ENCODE measurements around the gene CBLC. TPM values are rescaled to one million over a fixed set of nuclear protein-coding genes. Genes with fewer than 3 reads are reported as not detected.

Gene CBLC
- total and polyA plus RNA-seq, 2 of the 4 experiments (the other 2 are of a cell fraction), result not detected

GRCh38 chr19:44812142-44812718 lies 34.5 kb downstream of the CBLC start:
- H2AK5ac ChIP-seq (ENCODE audit: low read depth, low read length), result no peak overlapping the region
- H4K5ac ChIP-seq (ENCODE audit: low read depth, low read length), result no peak overlapping the region
- no peak overlapping the region for H4K91ac ChIP-seq (ENCODE audit: insufficient read depth, low read depth, low read length)
- dilution Hi-C loops (cut with HindIII; ENCODE audit: low sequenced_read_pairs, unreplicated experiment) (no loop called here), intact Hi-C loops (cut with micrococcal nuclease) (no loop called here), in situ Hi-C loops (cut with MboI; ENCODE audit: low sequenced_read_pairs) (no loop called here)
- no peak overlapping the region for H3K56ac ChIP-seq (ENCODE audit: extremely low read depth, insufficient read depth, low read length)
- no peak overlapping the region for H2BK120ac ChIP-seq (ENCODE audit: low read depth, low read length)
- CTCF ChIA-PET, result no interaction called here
- POLR2A ChIA-PET (ENCODE audit: unreplicated experiment), result interaction anchor here (0.7 kb wide), 1 partner anchor 17 kb away, joined by 3 read pairs; no protein-coding TSS in a partner anchor
- no peak overlapping the region for H3K18ac ChIP-seq (ENCODE audit: low read depth, low read length)
- H2AK9ac ChIP-seq (replicated peaks; ENCODE audit: low read depth, low read length, poor library complexity), result no peak overlapping the region
- no peak for ATAC-seq (ENCODE audit: low read depth)
- H2AFZ ChIP-seq (replicated peaks; ENCODE audit: low read length, poor library complexity), result no peak overlapping the region
- no peak overlapping the region for H3K4ac ChIP-seq (ENCODE audit: low read depth, low read length)
- BruUV-seq (replicated peaks), result no TSS peak
- no peak for TF ChIP-seq CEBPB (IDR thresholded peaks at IDR 0.05; ENCODE audit: low read depth, low read length)
- TF ChIP-seq ELK1 (IDR thresholded peaks at IDR 0.05; ENCODE audit: borderline replicate concordance, low read depth, low read length), result no peak
- no peak for TF ChIP-seq RAD21 (IDR thresholded peaks at IDR 0.05; ENCODE audit: low read length)
- TF ChIP-seq RCOR1 (IDR thresholded peaks at IDR 0.05; ENCODE audit: insufficient replicate concordance, low read length), result no peak
- TF ChIP-seq POLR2A (IDR thresholded peaks at IDR 0.05; ENCODE audit: low read depth, low read length), result no peak
- no peak for TF ChIP-seq RFX5 (IDR thresholded peaks at IDR 0.05; ENCODE audit: low read depth, low read length)
- TF ChIP-seq SMC3 (IDR thresholded peaks at IDR 0.05; ENCODE audit: low read depth, low read length), result no peak
- TF ChIP-seq NFE2L2 (IDR thresholded peaks at IDR 0.05; ENCODE audit: low read depth, low read length), result no peak
- no peak for TF ChIP-seq MXI1 (IDR thresholded peaks at IDR 0.05; ENCODE audit: borderline replicate concordance, low read depth, low read length)
- no peak for TF ChIP-seq FOS (IDR thresholded peaks at IDR 0.05; ENCODE audit: low read depth, low read length)
- TF ChIP-seq BHLHE40 (IDR thresholded peaks at IDR 0.05; ENCODE audit: low read depth, low read length), result no peak
- no peak overlapping the region for H3K23ac ChIP-seq (ENCODE audit: low read depth, low read length)
- no peaks in the 10 kb centered on the region for H3K9me1 ChIP-seq (ENCODE audit: insufficient read depth, low read length)
- H3K9ac ChIP-seq (ENCODE audit: low read depth, low read length), result no peak overlapping the region
- H2BK20ac ChIP-seq (ENCODE audit: low read depth, low read length), result no peak overlapping the region
- no peaks in the 10 kb centered on the region for H3K27me3 ChIP-seq (ENCODE audit: control insufficient read depth, insufficient read depth, low read length)
- peaks cover 15% of the 10 kb centered on the region for H3K4me1 ChIP-seq (ENCODE audit: control insufficient read depth, insufficient read depth, low read length)
- H4K8ac ChIP-seq (ENCODE audit: low read depth in 2 of 2, low read length in 2 of 2), result no peak overlapping the region
- H3K27ac ChIP-seq (ENCODE audit: insufficient read depth, low read length), result no peak overlapping the region
- no peaks in the 10 kb centered on the region for H3K9me3 ChIP-seq (ENCODE audit: control insufficient read depth, insufficient read depth, low read length)
- H2BK15ac ChIP-seq (ENCODE audit: low read depth, low read length), result no peak overlapping the region
- no peaks in the 10 kb centered on the region for H4K20me1 ChIP-seq (ENCODE audit: insufficient read depth, low read length)
- H3K4me2 ChIP-seq (ENCODE audit: low read depth, low read length), result no peak overlapping the region
- DNase-seq, result no peak
- peaks cover 16% of the 10 kb centered on the region for H3K36me3 ChIP-seq (ENCODE audit: control insufficient read depth, insufficient read depth, low read length)
- no peak overlapping the region for H2BK5ac ChIP-seq (ENCODE audit: low read depth, low read length, poor library complexity, severe bottlenecking)
- no peak overlapping the region for H3K14ac ChIP-seq (replicated peaks; ENCODE audit: low read depth, low read length)
- WGBS, 2 experiments (ENCODE audit: extremely low coverage in 2 of 2, insufficient read length in 1 of 2), result 87% methylated on average over 13 of the region's 28 CpGs; no CpG with 5 or more reads in 1 of the 2 experiments
- peaks cover 5 to 9% of the 10 kb centered on the region in 2 experiments; a peak in 2 of 4 replicates for H3K79me1 ChIP-seq (ENCODE audit: low read depth in 1 of 2, low read length in 2 of 2)
- H3K4me3 ChIP-seq (ENCODE audit: insufficient read depth, low read depth, low read length), result no peak overlapping the region

Measured in IMR-90 (cell line).